A549 (cell line): ENCODE data around the gene SAG.

Experiments
- BHLHE40 ChIP-seq: IDR thresholded peaks from 2 replicates; pipeline ENCODE4 v1.6.1; 2012; ENCODE audit warnings: low read depth, low read length, inconsistent platforms
- HOXB5 ChIP-seq: fragments of 250-450 bp; sonication (Bioruptor Pico); IDR thresholded peaks from 2 replicates; pipeline ENCODE4 v1.5.0; 2020; ENCODE audit warnings: mild to moderate bottlenecking, moderate library complexity
- KDM1A ChIP-seq: fragments of 200-600 bp; sonication (generic); IDR thresholded peaks from 2 replicates; pipeline ENCODE4 v1.6.1; 2016; ENCODE audit warnings: low read depth, mild to moderate bottlenecking
- MAFK ChIP-seq: fragments of 450-650 bp; IDR thresholded peaks from 2 replicates; pipeline ENCODE4 v1.6.1; 2014; ENCODE audit not compliant: partially characterized antibody
- POLR2A ChIP-seq: IDR thresholded peaks from 2 replicates; pipeline ENCODE4 v1.6.1; 2012; ENCODE audit warnings: mild to moderate bottlenecking, low read length
- POLR2AphosphoS2 ChIP-seq: conservative IDR thresholded peaks from 2 replicates; pipeline ENCODE4 v1.6.1; 2012; ENCODE audit warnings: low read length, improper control_type of control experiment, inconsistent platforms
- RAD21 ChIP-seq, 2 experiments: fragments of >200 bp in 1 of 2; sonication (Bioruptor Twin) in 1 of 2; formaldehyde crosslinking in 1 of 2; IDR thresholded peaks in 1 of 2; conservative IDR thresholded peaks in 1 of 2; 2 replicates in 1 of 2; 3 replicates in 1 of 2; pipeline ENCODE4 v1.6.1; 2012 to 2018; ENCODE audit warnings: inconsistent platforms in 1 of 2
- RFX5 ChIP-seq: fragments of 450-650 bp; IDR thresholded peaks from 2 replicates; pipeline ENCODE4 v1.7.1; 2014; ENCODE audit warnings: antibody characterized with exemption, mild to moderate bottlenecking, moderate library complexity
- TF ChIP-seq, protein P1 (sequence below): fragments of >200 bp; sonication (Bioruptor Twin); formaldehyde crosslinking; IDR thresholded peaks from 3 replicates; pipeline ENCODE4 v1.5.1; 2016
- TF ChIP-seq, protein P2 (sequence below): fragments of 200-600 bp; sonication (generic); IDR thresholded peaks from 2 replicates; pipeline ENCODE4 v1.6.1; 2016; ENCODE audit warnings: antibody characterized with exemption, mild to moderate bottlenecking, moderate library complexity
- TF ChIP-seq, protein P3 (sequence below): fragments of 450-650 bp; IDR thresholded peaks from 2 replicates; pipeline ENCODE4 v1.6.1; 2014; ENCODE audit warnings: antibody characterized with exemption
- TF ChIP-seq, protein P4 (sequence below): IDR thresholded peaks from 2 replicates; pipeline ENCODE4 v1.6.1; 2012

DNA sequence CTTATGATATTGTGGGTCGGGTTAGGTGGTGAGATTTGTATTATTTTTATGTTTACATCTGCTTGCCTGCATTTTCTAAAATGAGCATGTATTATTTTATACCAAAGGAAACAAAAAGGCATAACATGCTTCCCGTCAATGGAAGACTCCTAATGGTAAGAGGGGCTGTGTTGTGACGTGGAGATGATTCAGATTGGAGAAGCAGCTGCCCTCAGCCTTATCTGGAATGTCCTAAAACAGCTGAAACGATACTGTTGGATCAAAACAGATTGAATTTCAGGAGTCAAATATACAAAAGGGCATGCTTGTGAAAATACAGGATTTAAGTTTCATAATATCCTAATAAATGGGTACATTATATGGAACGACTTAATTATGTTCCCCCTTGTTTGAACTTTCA, 65.7 kb downstream of the SAG start:
- TF ChIP-seq RAD21 (conservative IDR thresholded peaks at IDR 0.05 in 1 of 2, IDR thresholded peaks at IDR 0.05 in 1 of 2): no peak
- TF ChIP-seq, protein P1, sequence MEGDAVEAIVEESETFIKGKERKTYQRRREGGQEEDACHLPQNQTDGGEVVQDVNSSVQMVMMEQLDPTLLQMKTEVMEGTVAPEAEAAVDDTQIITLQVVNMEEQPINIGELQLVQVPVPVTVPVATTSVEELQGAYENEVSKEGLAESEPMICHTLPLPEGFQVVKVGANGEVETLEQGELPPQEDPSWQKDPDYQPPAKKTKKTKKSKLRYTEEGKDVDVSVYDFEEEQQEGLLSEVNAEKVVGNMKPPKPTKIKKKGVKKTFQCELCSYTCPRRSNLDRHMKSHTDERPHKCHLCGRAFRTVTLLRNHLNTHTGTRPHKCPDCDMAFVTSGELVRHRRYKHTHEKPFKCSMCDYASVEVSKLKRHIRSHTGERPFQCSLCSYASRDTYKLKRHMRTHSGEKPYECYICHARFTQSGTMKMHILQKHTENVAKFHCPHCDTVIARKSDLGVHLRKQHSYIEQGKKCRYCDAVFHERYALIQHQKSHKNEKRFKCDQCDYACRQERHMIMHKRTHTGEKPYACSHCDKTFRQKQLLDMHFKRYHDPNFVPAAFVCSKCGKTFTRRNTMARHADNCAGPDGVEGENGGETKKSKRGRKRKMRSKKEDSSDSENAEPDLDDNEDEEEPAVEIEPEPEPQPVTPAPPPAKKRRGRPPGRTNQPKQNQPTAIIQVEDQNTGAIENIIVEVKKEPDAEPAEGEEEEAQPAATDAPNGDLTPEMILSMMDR: no peak
- TF ChIP-seq POLR2AphosphoS2: no peak
- TF ChIP-seq, protein P2, sequence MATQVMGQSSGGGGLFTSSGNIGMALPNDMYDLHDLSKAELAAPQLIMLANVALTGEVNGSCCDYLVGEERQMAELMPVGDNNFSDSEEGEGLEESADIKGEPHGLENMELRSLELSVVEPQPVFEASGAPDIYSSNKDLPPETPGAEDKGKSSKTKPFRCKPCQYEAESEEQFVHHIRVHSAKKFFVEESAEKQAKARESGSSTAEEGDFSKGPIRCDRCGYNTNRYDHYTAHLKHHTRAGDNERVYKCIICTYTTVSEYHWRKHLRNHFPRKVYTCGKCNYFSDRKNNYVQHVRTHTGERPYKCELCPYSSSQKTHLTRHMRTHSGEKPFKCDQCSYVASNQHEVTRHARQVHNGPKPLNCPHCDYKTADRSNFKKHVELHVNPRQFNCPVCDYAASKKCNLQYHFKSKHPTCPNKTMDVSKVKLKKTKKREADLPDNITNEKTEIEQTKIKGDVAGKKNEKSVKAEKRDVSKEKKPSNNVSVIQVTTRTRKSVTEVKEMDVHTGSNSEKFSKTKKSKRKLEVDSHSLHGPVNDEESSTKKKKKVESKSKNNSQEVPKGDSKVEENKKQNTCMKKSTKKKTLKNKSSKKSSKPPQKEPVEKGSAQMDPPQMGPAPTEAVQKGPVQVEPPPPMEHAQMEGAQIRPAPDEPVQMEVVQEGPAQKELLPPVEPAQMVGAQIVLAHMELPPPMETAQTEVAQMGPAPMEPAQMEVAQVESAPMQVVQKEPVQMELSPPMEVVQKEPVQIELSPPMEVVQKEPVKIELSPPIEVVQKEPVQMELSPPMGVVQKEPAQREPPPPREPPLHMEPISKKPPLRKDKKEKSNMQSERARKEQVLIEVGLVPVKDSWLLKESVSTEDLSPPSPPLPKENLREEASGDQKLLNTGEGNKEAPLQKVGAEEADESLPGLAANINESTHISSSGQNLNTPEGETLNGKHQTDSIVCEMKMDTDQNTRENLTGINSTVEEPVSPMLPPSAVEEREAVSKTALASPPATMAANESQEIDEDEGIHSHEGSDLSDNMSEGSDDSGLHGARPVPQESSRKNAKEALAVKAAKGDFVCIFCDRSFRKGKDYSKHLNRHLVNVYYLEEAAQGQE: no peak
- TF ChIP-seq, protein P3, sequence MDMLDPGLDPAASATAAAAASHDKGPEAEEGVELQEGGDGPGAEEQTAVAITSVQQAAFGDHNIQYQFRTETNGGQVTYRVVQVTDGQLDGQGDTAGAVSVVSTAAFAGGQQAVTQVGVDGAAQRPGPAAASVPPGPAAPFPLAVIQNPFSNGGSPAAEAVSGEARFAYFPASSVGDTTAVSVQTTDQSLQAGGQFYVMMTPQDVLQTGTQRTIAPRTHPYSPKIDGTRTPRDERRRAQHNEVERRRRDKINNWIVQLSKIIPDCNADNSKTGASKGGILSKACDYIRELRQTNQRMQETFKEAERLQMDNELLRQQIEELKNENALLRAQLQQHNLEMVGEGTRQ: no peak
- no peak for TF ChIP-seq HOXB5 (CRISPR knock-in tag)
- TF ChIP-seq POLR2A: no peak
- no peak for TF ChIP-seq RFX5
- TF ChIP-seq, protein P4, sequence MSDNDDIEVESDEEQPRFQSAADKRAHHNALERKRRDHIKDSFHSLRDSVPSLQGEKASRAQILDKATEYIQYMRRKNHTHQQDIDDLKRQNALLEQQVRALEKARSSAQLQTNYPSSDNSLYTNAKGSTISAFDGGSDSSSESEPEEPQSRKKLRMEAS: no peak
- TF ChIP-seq KDM1A: no peak
- TF ChIP-seq BHLHE40: no peak
- TF ChIP-seq MAFK: no peak
